Measurements from ENCODE around the gene RAB36.
A peak's percentile ranks its signal among the peaks of the same experiment; 100 is the strongest.

Gene RAB36

DNA sequence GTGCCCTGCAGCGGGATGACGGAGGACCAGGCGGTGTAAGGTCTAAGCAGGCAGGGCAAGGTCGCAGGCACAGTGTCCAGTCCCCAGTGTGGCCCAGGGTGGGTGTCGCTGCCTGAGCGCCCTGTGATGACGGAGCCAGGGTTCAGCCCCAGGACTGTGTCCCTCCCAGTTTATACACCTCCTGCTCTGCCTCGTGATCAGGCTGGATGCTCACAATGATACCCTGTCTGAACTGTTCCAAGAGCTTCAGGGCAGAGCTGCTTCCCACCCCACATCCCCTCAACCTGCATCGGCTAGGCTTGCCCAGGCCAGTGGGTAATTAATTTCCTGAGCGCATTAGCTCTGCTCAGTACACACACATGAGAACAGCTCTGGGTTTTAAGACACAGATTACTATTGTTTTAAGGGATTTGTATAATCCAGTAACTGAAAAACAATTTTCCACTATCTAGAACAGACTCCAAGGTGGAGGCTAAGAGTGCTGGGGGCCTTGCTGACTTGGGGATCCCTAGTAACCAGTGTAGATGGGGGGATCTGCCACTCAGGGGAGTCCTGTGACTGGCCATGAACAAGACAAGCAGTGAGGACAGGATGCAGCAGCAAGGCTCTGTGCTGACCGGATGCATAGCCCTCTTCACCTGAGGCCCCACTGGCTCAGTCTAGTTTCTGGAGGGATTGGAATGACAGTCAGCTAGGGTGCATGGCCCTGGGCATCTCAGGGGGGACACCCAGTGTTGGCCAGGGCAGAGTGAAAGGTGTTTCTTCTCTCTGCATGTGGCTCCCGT is 40.9 kb upstream of the RAB36 start:
- no peak for ATAC-seq (replicated peaks)
- peak overlapping the region in 1 of 2 donors; percentile 38 for H3K27ac Mint-ChIP-seq
- H3K4me1 Mint-ChIP-seq (ENCODE audit: low read depth in 2 of 2), result no peaks in the 10 kb centered on the region
- H3K4me3 Mint-ChIP-seq, result no peak overlapping the region
- no peaks in the 10 kb centered on the region for H3K27me3 Mint-ChIP-seq
- no peaks in the 10 kb centered on the region for H3K36me3 Mint-ChIP-seq (ENCODE audit: insufficient read depth)
- H3K9me3 Mint-ChIP-seq, result no peaks in the 10 kb centered on the region
- no peak for DNase-seq

GRCh38 chr22:23105304-23105703 is 40.0 kb upstream of the RAB36 start:
- H3K4me1 Mint-ChIP-seq (ENCODE audit: low read depth in 2 of 2), result no peaks in the 10 kb centered on the region
- no peaks in the 10 kb centered on the region for H3K36me3 Mint-ChIP-seq (ENCODE audit: insufficient read depth)
- H3K27ac Mint-ChIP-seq, result no peak overlapping the region

DNA sequence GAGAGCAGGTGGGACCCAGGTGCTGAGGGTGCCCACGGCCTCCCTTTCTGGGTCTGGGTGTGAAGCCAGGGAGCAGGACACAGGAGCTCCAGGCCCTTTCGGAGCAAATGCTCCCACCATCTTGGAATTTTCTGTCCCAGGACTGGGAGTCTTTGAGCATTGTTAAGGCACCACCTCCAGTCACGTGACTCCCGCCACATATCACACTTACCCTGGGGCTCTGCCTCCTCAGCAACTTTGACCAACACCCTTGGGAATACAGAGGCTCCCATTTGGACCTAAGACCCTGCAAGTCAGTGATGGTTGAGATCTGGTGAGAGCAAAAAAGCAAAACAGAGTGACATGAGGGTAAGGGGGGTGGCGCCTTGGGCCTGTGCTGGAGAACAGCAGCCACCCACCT is 39.4 kb upstream of the RAB36 start:
- Mint-ChIP-seq H3K36me3 (ENCODE audit: insufficient read depth) (no peaks in the 10 kb centered on the region), H3K9me3 (no peaks in the 10 kb centered on the region), H3K4me3 (no peak overlapping the region), H3K27ac (peak overlapping the region; percentile 41 to 55), H3K27me3 (no peaks in the 10 kb centered on the region), H3K4me1 (ENCODE audit: low read depth in 2 of 2) (no peaks in the 10 kb centered on the region)
- ATAC-seq (replicated peaks) (no peak), DNase-seq (no peak)

More at GRCh38 chr22:23105304-23105703, 40.0 kb upstream of the RAB36 start:
- no peak for DNase-seq
- Mint-ChIP-seq H3K27me3 (no peaks in the 10 kb centered on the region), H3K9me3 (no peaks in the 10 kb centered on the region), H3K4me3 (no peak overlapping the region)
- no peak for ATAC-seq (replicated peaks)

DNA sequence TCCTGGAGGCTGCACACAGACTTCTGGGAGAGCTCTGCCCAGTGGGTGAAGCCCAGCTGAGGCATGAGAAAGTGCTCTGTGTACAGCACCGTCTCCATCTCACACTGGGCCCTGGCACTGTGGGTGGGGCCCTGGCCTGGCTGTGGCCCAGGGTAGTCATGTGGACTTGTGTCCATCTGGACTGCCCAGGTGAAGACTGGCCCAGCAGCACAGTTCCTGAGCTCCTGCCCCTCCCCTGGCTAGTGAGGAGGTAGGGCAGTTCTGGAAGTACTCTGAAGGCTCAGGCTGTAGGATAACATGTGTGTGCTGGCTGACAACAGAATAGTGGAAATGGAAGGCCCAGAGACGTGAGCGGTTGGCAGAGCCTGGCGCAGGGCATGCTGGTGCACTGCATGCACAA is 38.9 kb upstream of the RAB36 start:
- Mint-ChIP-seq H3K4me3 (no peak overlapping the region), H3K27me3 (no peaks in the 10 kb centered on the region), H3K36me3 (ENCODE audit: insufficient read depth) (no peaks in the 10 kb centered on the region), H3K27ac (peak overlapping the region; percentile 41 to 55), H3K4me1 (ENCODE audit: low read depth in 2 of 2) (no peaks in the 10 kb centered on the region), H3K9me3 (no peaks in the 10 kb centered on the region)
- ATAC-seq (replicated peaks) (no peak), DNase-seq (no peak)

DNA sequence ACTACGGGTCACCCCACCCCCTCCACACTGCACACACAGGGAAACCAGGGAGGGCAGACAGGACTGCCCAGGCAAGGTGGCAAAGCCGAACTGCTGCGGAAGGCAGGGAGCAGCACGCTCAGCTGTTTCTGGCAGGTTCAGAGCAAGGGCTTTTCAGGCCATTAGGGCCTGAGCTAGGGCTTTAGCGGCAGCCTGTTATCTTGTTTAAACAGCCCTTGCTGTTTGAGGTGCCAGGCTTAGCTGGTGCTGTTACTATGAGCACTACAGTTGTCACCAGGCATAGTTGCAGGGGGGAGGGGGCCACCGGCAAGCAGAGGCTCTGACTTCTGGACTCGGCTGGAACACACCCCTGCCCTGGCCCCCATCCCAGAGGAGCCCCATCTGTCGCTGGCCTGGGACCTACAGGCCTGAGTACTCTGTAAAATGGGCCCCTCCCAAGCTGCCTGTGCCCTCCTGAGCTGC is 38.3 kb upstream of the RAB36 start:
- Mint-ChIP-seq H3K36me3 (ENCODE audit: insufficient read depth) (no peaks in the 10 kb centered on the region), H3K4me3 (no peak overlapping the region), H3K27me3 (no peaks in the 10 kb centered on the region), H3K27ac (no peak overlapping the region), H3K4me1 (ENCODE audit: low read depth in 2 of 2) (no peaks in the 10 kb centered on the region), H3K9me3 (no peaks in the 10 kb centered on the region)
- ATAC-seq (replicated peaks) (no peak), DNase-seq (no peak)

- Mint-ChIP-seq H3K36me3 (ENCODE audit: insufficient read depth) (no peaks in the 10 kb centered on the region), H3K4me1 (ENCODE audit: low read depth in 2 of 2) (no peaks in the 10 kb centered on the region), H3K27me3 (no peaks in the 10 kb centered on the region), H3K9me3 (no peaks in the 10 kb centered on the region), H3K27ac (no peak overlapping the region), H3K4me3 (no peak overlapping the region)
- ATAC-seq (replicated peaks) (no peak), DNase-seq (no peak)
Measured at GRCh38 chr22:23107487-23108248, 37.6 kb upstream of the RAB36 start.

- H3K36me3 Mint-ChIP-seq (ENCODE audit: insufficient read depth), result no peaks in the 10 kb centered on the region
- H3K9me3 Mint-ChIP-seq, result no peaks in the 10 kb centered on the region
- H3K27ac Mint-ChIP-seq, result no peak overlapping the region
- no peaks in the 10 kb centered on the region for H3K27me3 Mint-ChIP-seq
- DNase-seq (no peak), ATAC-seq (replicated peaks) (no peak)
- H3K4me3 Mint-ChIP-seq, result no peak overlapping the region
- no peaks in the 10 kb centered on the region for H3K4me1 Mint-ChIP-seq (ENCODE audit: low read depth in 2 of 2)
Measured at GRCh38 chr22:23108249-23109078, 36.8 kb upstream of the RAB36 start.

DNA sequence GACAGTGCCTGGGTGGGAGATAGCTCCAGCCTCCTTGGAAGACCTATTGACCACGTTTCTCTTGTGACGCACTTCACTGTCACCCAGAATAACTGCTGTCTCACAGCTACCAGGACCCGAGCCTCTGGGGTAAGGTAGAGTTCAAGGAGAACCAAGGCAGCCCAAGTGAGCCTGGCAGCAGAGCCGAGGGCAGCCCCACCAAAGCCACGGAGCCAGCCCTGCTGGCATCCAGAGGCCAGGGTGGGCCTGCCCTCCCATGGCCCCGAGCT is 36.3 kb upstream of the RAB36 start:
- Mint-ChIP-seq H3K9me3 (no peaks in the 10 kb centered on the region), H3K27me3 (no peaks in the 10 kb centered on the region), H3K27ac (no peak overlapping the region), H3K4me3 (no peak overlapping the region), H3K36me3 (ENCODE audit: insufficient read depth) (no peaks in the 10 kb centered on the region), H3K4me1 (ENCODE audit: low read depth in 2 of 2) (no peaks in the 10 kb centered on the region)
- ATAC-seq (replicated peaks) (no peak), DNase-seq (no peak)

DNA sequence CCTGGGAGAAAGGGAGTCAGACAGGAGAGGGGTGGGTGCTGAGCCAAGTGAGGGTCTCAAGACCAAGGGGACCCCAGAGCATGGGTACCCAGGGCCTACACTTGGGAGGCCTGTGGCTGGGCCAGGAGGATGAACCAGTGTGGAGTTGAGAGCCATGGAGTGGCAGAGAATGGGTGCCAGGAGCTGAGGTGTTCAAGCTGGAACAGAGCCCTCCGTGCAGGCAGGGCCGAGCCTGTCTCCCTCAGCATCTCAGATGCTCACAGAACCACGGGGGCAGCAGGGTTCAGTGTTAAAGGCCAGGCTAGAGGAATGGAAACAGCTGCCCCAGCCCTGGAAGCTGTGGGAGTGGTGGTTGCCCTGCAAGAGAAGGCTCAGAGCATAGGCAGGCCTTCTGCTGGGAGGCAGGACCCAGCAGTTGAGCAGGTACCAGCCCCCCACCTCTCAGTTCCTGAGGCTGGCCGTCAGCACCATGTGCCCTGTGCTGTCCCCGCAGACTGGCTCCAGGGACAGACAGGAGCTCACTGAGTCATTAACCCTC is 35.8 kb upstream of the RAB36 start:
- no peak for ATAC-seq (replicated peaks)
- no peak for DNase-seq
- Mint-ChIP-seq H3K4me3 (no peak overlapping the region), H3K4me1 (ENCODE audit: low read depth in 2 of 2) (no peaks in the 10 kb centered on the region), H3K27ac (no peak overlapping the region), H3K27me3 (no peaks in the 10 kb centered on the region), H3K9me3 (no peaks in the 10 kb centered on the region), H3K36me3 (ENCODE audit: insufficient read depth) (no peaks in the 10 kb centered on the region)

GRCh38 chr22:23110190-23110921 is 34.9 kb upstream of the RAB36 start:
- DNase-seq (no peak), ATAC-seq (replicated peaks) (no peak)
- H3K27ac Mint-ChIP-seq, result peak overlapping the region in 1 of 2 donors; percentile 8
- H3K9me3 Mint-ChIP-seq, result no peaks in the 10 kb centered on the region
- no peaks in the 10 kb centered on the region for H3K4me1 Mint-ChIP-seq (ENCODE audit: low read depth in 2 of 2)
- H3K27me3 Mint-ChIP-seq, result no peaks in the 10 kb centered on the region
- no peaks in the 10 kb centered on the region for H3K36me3 Mint-ChIP-seq (ENCODE audit: insufficient read depth)
- no peak overlapping the region for H3K4me3 Mint-ChIP-seq

DNA sequence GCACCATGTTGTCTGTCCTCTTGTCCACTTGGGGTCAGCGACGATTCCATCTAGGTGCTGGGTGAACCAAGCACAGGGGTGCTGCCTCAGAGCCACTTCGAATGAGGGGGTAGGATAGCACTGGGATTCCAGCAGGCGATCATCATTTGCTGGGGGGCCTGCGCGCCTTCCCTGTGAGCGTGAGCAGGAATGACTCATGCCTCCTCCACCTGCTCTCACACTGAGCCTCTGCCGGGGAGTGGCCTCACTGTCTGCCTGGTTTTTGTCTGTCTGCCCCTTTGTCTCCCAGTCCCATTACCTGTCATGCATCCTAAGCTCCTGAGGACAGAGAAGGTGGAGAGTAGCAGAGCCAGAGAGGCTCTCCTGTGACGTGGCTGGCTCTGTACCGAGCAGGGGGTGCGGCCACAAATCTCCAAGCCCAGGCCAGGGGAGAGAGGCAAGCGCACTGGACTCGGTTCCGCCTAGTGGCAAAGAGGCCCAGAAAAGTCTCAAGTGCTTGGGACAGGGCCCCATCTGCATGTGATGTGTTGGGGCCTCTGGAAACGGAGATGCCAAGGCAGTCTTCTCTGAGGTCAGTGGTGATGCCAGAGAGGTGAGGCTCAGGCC is 34.3 kb upstream of the RAB36 start:
- Mint-ChIP-seq H3K27ac (no peak overlapping the region), H3K9me3 (no peaks in the 10 kb centered on the region), H3K4me1 (ENCODE audit: low read depth in 2 of 2) (no peaks in the 10 kb centered on the region), H3K27me3 (no peaks in the 10 kb centered on the region), H3K4me3 (no peak overlapping the region), H3K36me3 (ENCODE audit: insufficient read depth) (no peaks in the 10 kb centered on the region)
- ATAC-seq (replicated peaks) (no peak), DNase-seq (no peak)

DNA sequence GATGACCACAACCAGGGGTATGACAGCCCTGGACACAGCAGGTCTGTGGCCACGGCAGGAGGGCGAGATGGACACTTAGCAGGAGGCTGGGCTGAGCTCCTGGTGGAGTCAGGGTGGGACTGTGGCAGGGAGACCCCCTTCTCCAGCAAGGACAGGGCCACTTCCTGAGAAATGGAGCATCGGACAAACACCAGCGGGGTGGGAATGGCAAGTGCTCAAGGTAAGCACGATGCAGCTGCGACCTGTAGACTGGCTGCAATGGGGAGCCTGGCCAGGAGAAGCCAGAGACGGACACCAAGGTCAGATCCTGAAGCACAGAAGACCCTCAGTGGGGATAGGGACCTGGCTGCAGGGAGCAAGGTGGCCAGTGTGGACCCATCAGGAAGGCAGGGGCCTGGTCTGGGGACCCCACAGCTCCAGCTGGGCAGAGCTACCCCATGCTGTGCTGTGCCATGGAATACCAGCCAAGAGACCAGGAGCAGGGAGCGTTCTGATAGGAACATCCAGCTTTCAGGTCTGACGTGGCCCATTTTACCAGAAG is 32.7 kb upstream of the RAB36 start:
- H3K4me3 Mint-ChIP-seq, result no peak overlapping the region
- H3K9me3 Mint-ChIP-seq, result no peaks in the 10 kb centered on the region
- no peaks in the 10 kb centered on the region for H3K27me3 Mint-ChIP-seq
- H3K36me3 Mint-ChIP-seq (ENCODE audit: insufficient read depth), result no peaks in the 10 kb centered on the region
- no peak overlapping the region for H3K27ac Mint-ChIP-seq
- no peaks in the 10 kb centered on the region for H3K4me1 Mint-ChIP-seq (ENCODE audit: low read depth in 2 of 2)
- no peak for ATAC-seq (replicated peaks)
- no peak for DNase-seq

Measured in effector memory CD8-positive, alpha-beta T cell (primary cell).